Stomach (tissue), 9 donors: Measurements from ENCODE around the gene IL1RAPL2. TPM values are rescaled to one million over a fixed set of nuclear protein-coding genes. Genes with fewer than 3 reads are reported as not detected.

Source experiments
- DNase-seq, 2 donors: peaks; one replicate each; pipeline versions ENCODE4 v3.0.0 to v3.0.0-alpha.2; 2013 to 2019
- H3K27ac ChIP-seq, 5 donors: fragments of 200-600 bp in 4 of 5; sonication (generic) in 4 of 5; one replicate each; pipeline ENCODE4 v1.5.1; 2013 to 2019; ENCODE audit warnings: mild to moderate bottlenecking in 1 of 5, moderate library complexity in 1 of 5
- H3K27me3 ChIP-seq, 3 donors: fragments of 200-600 bp; sonication (generic); one replicate each; pipeline ENCODE4 v1.5.1; 2017 to 2019; ENCODE audit warnings: mixed run types in 1 of 3
- H3K36me3 ChIP-seq, 4 donors: fragments of 200-600 bp; sonication (generic); 1 replicate in 3 of 4; 2 replicates in 1 of 4; pipeline ENCODE4 v1.5.1; 2016 to 2019
- H3K4me1 ChIP-seq, 4 donors: fragments of 200-600 bp; sonication (generic); one replicate each; pipeline ENCODE4 v1.5.1; 2016 to 2019
- H3K4me3 ChIP-seq, 4 donors: fragments of 200-600 bp; sonication (generic) in 3 of 4; one replicate each; pipeline ENCODE4 v1.5.1; 2016 to 2019; ENCODE audit warnings: mild to moderate bottlenecking in 1 of 4
- H3K9me3 ChIP-seq, 4 donors: fragments of 200-600 bp; sonication (generic); one replicate each; pipeline ENCODE4 v1.5.1; 2016 to 2019
- EP300 ChIP-seq: sonication (generic); formaldehyde crosslinking; IDR thresholded peaks from one replicate; pipeline ENCODE4 v1.6.1; 2017; ENCODE audit warnings: antibody characterized with exemption
- POLR2A ChIP-seq, 4 donors: fragments of 450-650 bp; IDR thresholded peaks; one replicate each; pipeline ENCODE4 v1.6.1; 2016; ENCODE audit warnings: antibody characterized with exemption in 4 of 4, control low read depth in 2 of 4, mild to moderate bottlenecking in 1 of 4, moderate library complexity in 1 of 4
- POLR2AphosphoS5 ChIP-seq, 3 donors: sonication (generic); formaldehyde crosslinking; IDR thresholded peaks; one replicate each; pipeline ENCODE4 v1.6.1; 2016; ENCODE audit warnings: antibody characterized with exemption in 3 of 3
- WGBS, 5 donors: extraction: QIAGEN DNeasy Blood & Tissue Kit in 3 of 5; methylation state at CpG; one replicate each; pipeline versions ENCODE4 v1.1.5 to v1.1.7; 2013 to 2018; 5-methylcytosine and 5-hydroxymethylcytosine counted together
- intact Hi-C: fragments of 100-400 bp; cut with DNase I; formaldehyde crosslinking; loops from one replicate; pipeline ENCODE4 v1.15.1; 2023; ENCODE audit warnings: low total_unique reads
- polyA plus RNA-seq, 3 donors: library from polyadenylated mRNA; stranded (reverse); fragments of 200-250 nt; gene quantifications; one replicate each; pipeline ENCODE4 v1.2.3, GENCODE V29; 2013
- total RNA-seq, 5 donors: library from RNA; depleted of rRNA; stranded (reverse); fragments of >200 nt; gene quantifications; one replicate each; pipeline versions ENCODE4 v1.1.0 to v1.2.3, GENCODE V29; 2014 to 2016
- TF ChIP-seq, protein P1 (sequence below), 7 experiments: fragments of 450-650 bp in 4 of 7; fragments of 200-600 bp in 3 of 7; sonication (generic) in 3 of 7; IDR thresholded peaks; one replicate each; pipeline ENCODE4 v1.5.1; 2016 to 2019; ENCODE audit warnings: antibody characterized with exemption in 7 of 7, control low read depth in 2 of 7, mild to moderate bottlenecking in 1 of 7
- donor health status: healthy with polysubstance abuse.
- donor health status: Bipolar disorder and iron deficiency.
- donor health status: healthy.

Gene IL1RAPL2
- total and polyA plus RNA-seq, 8 donors: 1.1 TPM; not detected in 7

DNA sequence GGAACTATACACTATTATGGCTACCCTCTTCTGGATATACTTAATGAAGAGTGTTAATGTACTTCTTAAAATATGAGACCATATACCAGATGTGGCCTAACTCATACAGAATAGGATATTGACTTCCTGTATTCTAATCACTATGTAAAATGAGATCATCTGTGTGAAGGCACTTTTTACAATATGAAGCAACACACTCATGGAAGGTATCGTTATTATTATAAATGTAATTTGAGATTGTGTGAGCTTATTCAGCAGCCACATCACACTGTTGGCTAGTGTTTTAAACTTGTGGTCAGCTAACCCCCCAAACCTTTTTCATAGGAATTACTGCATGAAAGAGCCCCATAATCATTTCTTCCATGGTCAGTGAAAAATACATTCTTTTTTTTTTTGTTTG lies 936.3 kb downstream of the IL1RAPL2 start:
- Histone ChIP-seq H3K9me3 (peaks cover 0 to 9% (median 4%) of the 10 kb centered on the region in 4 donors), H3K36me3 (no peaks in the 10 kb centered on the region), H3K27me3 (no peaks in the 10 kb centered on the region), H3K4me1 (no peaks in the 10 kb centered on the region), H3K4me3 (no peak overlapping the region), H3K27ac (no peak overlapping the region)
- WGBS, 5 donors: 78 to 89% (median 84%) methylated on average over 1 of the region's 1 CpG
- intact Hi-C loops: no loop called here
- no peak for DNase-seq
- TF ChIP-seq, protein P1, sequence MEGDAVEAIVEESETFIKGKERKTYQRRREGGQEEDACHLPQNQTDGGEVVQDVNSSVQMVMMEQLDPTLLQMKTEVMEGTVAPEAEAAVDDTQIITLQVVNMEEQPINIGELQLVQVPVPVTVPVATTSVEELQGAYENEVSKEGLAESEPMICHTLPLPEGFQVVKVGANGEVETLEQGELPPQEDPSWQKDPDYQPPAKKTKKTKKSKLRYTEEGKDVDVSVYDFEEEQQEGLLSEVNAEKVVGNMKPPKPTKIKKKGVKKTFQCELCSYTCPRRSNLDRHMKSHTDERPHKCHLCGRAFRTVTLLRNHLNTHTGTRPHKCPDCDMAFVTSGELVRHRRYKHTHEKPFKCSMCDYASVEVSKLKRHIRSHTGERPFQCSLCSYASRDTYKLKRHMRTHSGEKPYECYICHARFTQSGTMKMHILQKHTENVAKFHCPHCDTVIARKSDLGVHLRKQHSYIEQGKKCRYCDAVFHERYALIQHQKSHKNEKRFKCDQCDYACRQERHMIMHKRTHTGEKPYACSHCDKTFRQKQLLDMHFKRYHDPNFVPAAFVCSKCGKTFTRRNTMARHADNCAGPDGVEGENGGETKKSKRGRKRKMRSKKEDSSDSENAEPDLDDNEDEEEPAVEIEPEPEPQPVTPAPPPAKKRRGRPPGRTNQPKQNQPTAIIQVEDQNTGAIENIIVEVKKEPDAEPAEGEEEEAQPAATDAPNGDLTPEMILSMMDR (IDR thresholded peaks at IDR 0.05): no peak
- TF ChIP-seq EP300: no peak
- TF ChIP-seq POLR2A (IDR thresholded peaks at IDR 0.05): no peak
- no peak for TF ChIP-seq POLR2AphosphoS5 (IDR thresholded peaks at IDR 0.05)

DNA sequence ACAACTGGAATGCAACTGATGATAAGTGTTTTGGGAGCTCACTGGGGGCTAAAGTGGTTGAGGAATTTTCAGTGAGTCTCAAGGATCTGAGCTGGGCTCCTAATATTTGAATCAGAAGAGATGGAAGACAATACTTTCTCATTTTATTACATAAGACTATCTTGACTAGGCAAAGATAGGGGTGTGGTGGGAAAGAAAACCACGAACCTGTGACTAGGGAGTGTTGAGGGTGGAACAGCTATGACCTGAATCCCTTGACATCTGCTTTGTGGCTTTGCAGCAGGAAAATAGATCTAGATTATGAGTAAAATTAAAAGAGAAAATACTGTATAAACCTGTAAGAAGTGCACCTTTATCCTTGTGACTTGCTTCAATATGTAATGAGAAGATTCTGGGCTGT lies 949.6 kb downstream of the IL1RAPL2 start:
- peaks cover 0 to 5% (median 0%) of the 10 kb centered on the region in 4 donors for H3K9me3 ChIP-seq
- no peaks in the 10 kb centered on the region for H3K36me3 ChIP-seq
- no peak overlapping the region for H3K4me3 ChIP-seq
- intact Hi-C loops: no loop called here
- H3K4me1 ChIP-seq: no peaks in the 10 kb centered on the region
- no peak for DNase-seq
- no peak overlapping the region for H3K27ac ChIP-seq
- no peaks in the 10 kb centered on the region for H3K27me3 ChIP-seq
- TF ChIP-seq, protein P1 (IDR thresholded peaks at IDR 0.05): no peak
- no peak for TF ChIP-seq POLR2A (IDR thresholded peaks at IDR 0.05)
- no peak for TF ChIP-seq EP300
- TF ChIP-seq POLR2AphosphoS5 (IDR thresholded peaks at IDR 0.05): no peak
- WGBS, 5 donors: 52 to 78% (median 56%) methylated on average over 1 of the region's 1 CpG

DNA sequence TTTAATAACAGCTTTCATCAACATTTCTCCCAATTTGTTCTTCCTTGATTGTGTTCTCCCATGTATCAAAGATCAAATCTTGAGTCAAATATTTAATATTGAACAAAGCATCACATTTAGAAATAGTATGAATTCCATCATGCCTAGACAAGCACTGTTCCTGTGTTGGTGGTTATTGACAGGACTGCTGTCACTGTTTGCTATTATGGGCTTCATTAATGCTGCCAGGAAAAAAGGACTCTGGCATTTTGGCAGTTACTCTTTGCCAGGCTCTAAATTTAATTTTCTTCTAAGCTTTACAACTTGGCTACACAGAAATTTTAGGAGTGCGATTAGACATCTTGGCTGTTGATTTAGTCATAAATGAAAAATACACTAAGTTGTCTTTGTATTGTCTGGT lies 960.4 kb downstream of the IL1RAPL2 start:
- Histone ChIP-seq H3K4me1 (no peaks in the 10 kb centered on the region), H3K36me3 (no peaks in the 10 kb centered on the region), H3K27me3 (no peaks in the 10 kb centered on the region), H3K27ac (no peak overlapping the region), H3K4me3 (no peak overlapping the region), H3K9me3 (peaks cover 0 to 3% (median 1%) of the 10 kb centered on the region in 4 donors)
- intact Hi-C loops: no loop called here
- TF ChIP-seq, protein P1 (IDR thresholded peaks at IDR 0.05): no peak
- TF ChIP-seq EP300 (no peak), POLR2AphosphoS5 (IDR thresholded peaks at IDR 0.05) (no peak), POLR2A (IDR thresholded peaks at IDR 0.05) (no peak)
- WGBS, 5 donors: 74 to 93% (median 80%) methylated on average over 1 of the region's 1 CpG
- no peak for DNase-seq

DNA sequence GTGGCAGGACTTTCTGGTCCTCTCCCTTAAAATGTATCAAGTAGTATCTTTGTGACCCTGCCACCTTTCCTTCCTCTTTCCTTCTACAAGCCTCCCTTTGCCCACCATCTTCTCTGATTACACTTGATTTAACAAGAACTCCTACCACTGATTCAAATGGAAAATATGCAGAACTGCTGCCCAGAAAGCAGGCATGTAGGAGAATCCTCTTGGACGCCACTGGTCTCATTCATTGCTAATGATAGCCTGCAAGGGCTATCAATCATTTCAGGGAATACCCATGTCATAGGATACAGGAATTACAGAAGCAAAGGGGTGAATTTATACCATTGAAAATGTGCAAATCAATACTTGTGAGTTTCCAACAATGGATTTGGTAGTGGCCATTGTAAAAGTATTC lies 961.8 kb downstream of the IL1RAPL2 start:
- TF ChIP-seq, protein P1 (IDR thresholded peaks at IDR 0.05): no peak
- no peak for TF ChIP-seq POLR2A (IDR thresholded peaks at IDR 0.05)
- no peak for TF ChIP-seq EP300
- TF ChIP-seq POLR2AphosphoS5 (IDR thresholded peaks at IDR 0.05): no peak
- intact Hi-C loops: no loop called here
- Histone ChIP-seq H3K36me3 (no peaks in the 10 kb centered on the region), H3K4me1 (no peaks in the 10 kb centered on the region), H3K27ac (no peak overlapping the region), H3K4me3 (no peak overlapping the region), H3K9me3 (peaks cover 0 to 10% (median 5%) of the 10 kb centered on the region in 4 donors), H3K27me3 (no peaks in the 10 kb centered on the region)
- DNase-seq: no peak
- WGBS, 5 donors: 24 to 47% (median 29%) methylated on average over 1 of the region's 1 CpG
